ENCODE measurements around the gene ATF7. TPM values are rescaled to one million over a fixed set of nuclear protein-coding genes. Genes with fewer than 3 reads are reported as not detected.

The ATF7 gene
- total and polyA plus RNA-seq, 2 donors (not counting 1 experiment from before 2014, with no cell fraction given): 15.7 to 42.2 TPM

- Histone ChIP-seq H3K9me3 (ENCODE audit: control extremely low read depth in 1 of 3, control insufficient read depth in 2 of 3, insufficient read depth in 1 of 3, low read length in 2 of 3) (no peaks in the 10 kb centered on the region), H3K4me1 (ENCODE audit: control insufficient read depth in 2 of 2, insufficient read depth in 2 of 2, low read length in 2 of 2) (no peaks in the 10 kb centered on the region), H3K27me3 (replicated peaks in 1 of 4; ENCODE audit: control extremely low read depth in 1 of 4, control insufficient read depth in 3 of 4, insufficient read depth in 4 of 4, low read length in 3 of 4) (no peaks in the 10 kb centered on the region), H3K36me3 (replicated peaks in 1 of 2; ENCODE audit: control extremely low read depth in 1 of 2, control insufficient read depth in 1 of 2, extremely low read depth in 1 of 2, insufficient read depth in 2 of 2, low read length in 1 of 2) (peaks cover 19 to 99% of the 10 kb centered on the region in 2 experiments), H3K4me2 (replicated peaks; ENCODE audit: low read depth, low read length, poor library complexity, severe bottlenecking) (no peak overlapping the region), H4K20me1 (ENCODE audit: control insufficient read depth, insufficient read depth, low read length, poor library complexity, severe bottlenecking) (peaks cover 87% of the 10 kb centered on the region), H3K27ac (ENCODE audit: low read length in 2 of 2) (no peak overlapping the region), H3K4me3 (ENCODE audit: control extremely low read depth in 1 of 5, extremely low read depth in 1 of 5, insufficient read depth in 1 of 5, low read depth in 2 of 5, low read length in 4 of 5) (no peak overlapping the region), H3K79me2 (ENCODE audit: control insufficient read depth, insufficient read depth, low read length) (peaks cover 78% of the 10 kb centered on the region), H3K9ac (ENCODE audit: low read length) (no peak overlapping the region), H2AFZ (ENCODE audit: insufficient read depth, low read depth, low read length, poor library complexity, severe bottlenecking) (no peak overlapping the region)
- ChIA-PET CTCF (interaction anchor here (0.6 kb wide), 1 partner anchor 59 kb away, joined by 4 read pairs; no protein-coding TSS in a partner anchor), POLR2A (no interaction called here)
- Mint-ChIP-seq H3K4me1 (peaks cover 4% of the 10 kb centered on the region), H3K27ac (no peak overlapping the region), H3K27me3 (no peaks in the 10 kb centered on the region), H3K9me3 (ENCODE audit: insufficient read depth) (no peaks in the 10 kb centered on the region), H3K4me3 (no peak overlapping the region)
- intact Hi-C loops (cut with micrococcal nuclease): no loop called here
- ATAC-seq (ENCODE audit: low read depth): no peak
- WGBS (ENCODE audit: insufficient coverage): 100% methylated on average over 3 of the region's 5 CpGs
- DNase-seq: no peak
- TF ChIP-seq, protein P1, sequence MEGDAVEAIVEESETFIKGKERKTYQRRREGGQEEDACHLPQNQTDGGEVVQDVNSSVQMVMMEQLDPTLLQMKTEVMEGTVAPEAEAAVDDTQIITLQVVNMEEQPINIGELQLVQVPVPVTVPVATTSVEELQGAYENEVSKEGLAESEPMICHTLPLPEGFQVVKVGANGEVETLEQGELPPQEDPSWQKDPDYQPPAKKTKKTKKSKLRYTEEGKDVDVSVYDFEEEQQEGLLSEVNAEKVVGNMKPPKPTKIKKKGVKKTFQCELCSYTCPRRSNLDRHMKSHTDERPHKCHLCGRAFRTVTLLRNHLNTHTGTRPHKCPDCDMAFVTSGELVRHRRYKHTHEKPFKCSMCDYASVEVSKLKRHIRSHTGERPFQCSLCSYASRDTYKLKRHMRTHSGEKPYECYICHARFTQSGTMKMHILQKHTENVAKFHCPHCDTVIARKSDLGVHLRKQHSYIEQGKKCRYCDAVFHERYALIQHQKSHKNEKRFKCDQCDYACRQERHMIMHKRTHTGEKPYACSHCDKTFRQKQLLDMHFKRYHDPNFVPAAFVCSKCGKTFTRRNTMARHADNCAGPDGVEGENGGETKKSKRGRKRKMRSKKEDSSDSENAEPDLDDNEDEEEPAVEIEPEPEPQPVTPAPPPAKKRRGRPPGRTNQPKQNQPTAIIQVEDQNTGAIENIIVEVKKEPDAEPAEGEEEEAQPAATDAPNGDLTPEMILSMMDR (IDR thresholded peaks at IDR 0.05): no peak
- TF ChIP-seq EZH2 (IDR thresholded peaks at IDR 0.05; ENCODE audit: borderline replicate concordance, insufficient read depth, low read depth, low read length, poor library complexity, severe bottlenecking): no peak
Measured at GRCh38 chr12:53467082-53467481, 159.1 kb downstream of the ATF7 start.

GRCh38 chr12:53466640-53467039, 159.5 kb downstream of the ATF7 start:
- Histone ChIP-seq H3K36me3 (replicated peaks in 1 of 2; ENCODE audit: control extremely low read depth in 1 of 2, control insufficient read depth in 1 of 2, extremely low read depth in 1 of 2, insufficient read depth in 2 of 2, low read length in 1 of 2) (peaks cover 16 to 99% of the 10 kb centered on the region in 2 experiments), H3K27ac (ENCODE audit: low read length in 2 of 2) (no peak overlapping the region), H3K4me1 (ENCODE audit: control insufficient read depth in 2 of 2, insufficient read depth in 2 of 2, low read length in 2 of 2) (no peaks in the 10 kb centered on the region), H3K9ac (ENCODE audit: low read length) (no peak overlapping the region), H3K4me3 (ENCODE audit: control extremely low read depth in 1 of 5, extremely low read depth in 1 of 5, insufficient read depth in 1 of 5, low read depth in 2 of 5, low read length in 4 of 5) (no peak overlapping the region), H4K20me1 (ENCODE audit: control insufficient read depth, insufficient read depth, low read length, poor library complexity, severe bottlenecking) (peaks cover 87% of the 10 kb centered on the region), H3K27me3 (replicated peaks in 1 of 4; ENCODE audit: control extremely low read depth in 1 of 4, control insufficient read depth in 3 of 4, insufficient read depth in 4 of 4, low read length in 3 of 4) (no peaks in the 10 kb centered on the region), H2AFZ (ENCODE audit: insufficient read depth, low read depth, low read length, poor library complexity, severe bottlenecking) (no peak overlapping the region), H3K79me2 (ENCODE audit: control insufficient read depth, insufficient read depth, low read length) (peaks cover 82% of the 10 kb centered on the region), H3K4me2 (replicated peaks; ENCODE audit: low read depth, low read length, poor library complexity, severe bottlenecking) (no peak overlapping the region), H3K9me3 (ENCODE audit: control extremely low read depth in 1 of 3, control insufficient read depth in 2 of 3, insufficient read depth in 1 of 3, low read length in 2 of 3) (no peaks in the 10 kb centered on the region)
- no peaks in the 10 kb centered on the region for H3K9me3 Mint-ChIP-seq (ENCODE audit: insufficient read depth)
- ChIA-PET CTCF (interaction anchor here (0.6 to 1.1 kb wide), 2 partner anchors 13 to 59 kb away, joined by 4 read pairs; no protein-coding TSS in a partner anchor), POLR2A (no interaction called here)
- peaks cover 4% of the 10 kb centered on the region for H3K4me1 Mint-ChIP-seq
- no peak overlapping the region for H3K27ac Mint-ChIP-seq
- H3K27me3 Mint-ChIP-seq: no peaks in the 10 kb centered on the region
- ATAC-seq (ENCODE audit: low read depth) (no peak), DNase-seq (no peak)
- WGBS (ENCODE audit: insufficient coverage): 83% methylated on average over 2 of the region's 4 CpGs
- TF ChIP-seq, protein P1 (IDR thresholded peaks at IDR 0.05): no peak
- no peak for TF ChIP-seq EZH2 (IDR thresholded peaks at IDR 0.05; ENCODE audit: borderline replicate concordance, insufficient read depth, low read depth, low read length, poor library complexity, severe bottlenecking)
- H3K4me3 Mint-ChIP-seq: no peak overlapping the region
- intact Hi-C loops (cut with micrococcal nuclease): no loop called here

All from B cell (primary cell).